GM19395 (cell line): ENCODE results near the gene MASP1.

ENCODE experiments used
- ATAC-seq: cut with Tn5 transposase; IDR thresholded peaks from one replicate; pipeline ENCODE4 v1.9.1; 2021; ENCODE audit warnings: mild to moderate bottlenecking, moderate library complexity; ENCODE audit not compliant: unreplicated experiment

The MASP1 gene

GRCh38 chr3:187193181-187193580, 98.4 kb downstream of the MASP1 start:
- ATAC-seq, result no peak

- no peak for ATAC-seq
Observed at GRCh38 chr3:187191271-187191670, 100.3 kb downstream of the MASP1 start.

GRCh38 chr3:187188931-187189330, 102.6 kb downstream of the MASP1 start:
- no peak for ATAC-seq

GRCh38 chr3:187186801-187187421, 104.6 kb downstream of the MASP1 start:
- no peak for ATAC-seq

- no peak for ATAC-seq
Observed at GRCh38 chr3:187186375-187186774, 105.2 kb downstream of the MASP1 start.

- ATAC-seq, result no peak
Observed at GRCh38 chr3:187185759-187186158, 105.8 kb downstream of the MASP1 start.
